Lung microvascular endothelial cell (primary cell): ENCODE data around the gene LDB1. TPM values are rescaled to one million over a fixed set of nuclear protein-coding genes. Genes with fewer than 3 reads are reported as not detected.
A peak's percentile ranks its signal among the peaks of the same experiment; 100 is the strongest.

Experiments
- DNase-seq, 2 donors: peaks; one replicate each; pipeline versions ENCODE4 v3.0.0 to v3.0.0-alpha.2; 2010; ENCODE audit warnings: low read depth in 2 of 2
- total RNA-seq: library from RNA; depleted of rRNA; stranded (reverse); fragments of >200 nt; gene quantifications from 2 replicates; pipeline ENCODE4 v1.2.1, GENCODE V29; 2014

The LDB1 gene, protein sequence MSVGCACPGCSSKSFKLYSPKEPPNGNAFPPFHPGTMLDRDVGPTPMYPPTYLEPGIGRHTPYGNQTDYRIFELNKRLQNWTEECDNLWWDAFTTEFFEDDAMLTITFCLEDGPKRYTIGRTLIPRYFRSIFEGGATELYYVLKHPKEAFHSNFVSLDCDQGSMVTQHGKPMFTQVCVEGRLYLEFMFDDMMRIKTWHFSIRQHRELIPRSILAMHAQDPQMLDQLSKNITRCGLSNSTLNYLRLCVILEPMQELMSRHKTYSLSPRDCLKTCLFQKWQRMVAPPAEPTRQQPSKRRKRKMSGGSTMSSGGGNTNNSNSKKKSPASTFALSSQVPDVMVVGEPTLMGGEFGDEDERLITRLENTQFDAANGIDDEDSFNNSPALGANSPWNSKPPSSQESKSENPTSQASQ
- total RNA-seq, result 31.4 and 41.1 TPM in 2 replicates

DNA sequence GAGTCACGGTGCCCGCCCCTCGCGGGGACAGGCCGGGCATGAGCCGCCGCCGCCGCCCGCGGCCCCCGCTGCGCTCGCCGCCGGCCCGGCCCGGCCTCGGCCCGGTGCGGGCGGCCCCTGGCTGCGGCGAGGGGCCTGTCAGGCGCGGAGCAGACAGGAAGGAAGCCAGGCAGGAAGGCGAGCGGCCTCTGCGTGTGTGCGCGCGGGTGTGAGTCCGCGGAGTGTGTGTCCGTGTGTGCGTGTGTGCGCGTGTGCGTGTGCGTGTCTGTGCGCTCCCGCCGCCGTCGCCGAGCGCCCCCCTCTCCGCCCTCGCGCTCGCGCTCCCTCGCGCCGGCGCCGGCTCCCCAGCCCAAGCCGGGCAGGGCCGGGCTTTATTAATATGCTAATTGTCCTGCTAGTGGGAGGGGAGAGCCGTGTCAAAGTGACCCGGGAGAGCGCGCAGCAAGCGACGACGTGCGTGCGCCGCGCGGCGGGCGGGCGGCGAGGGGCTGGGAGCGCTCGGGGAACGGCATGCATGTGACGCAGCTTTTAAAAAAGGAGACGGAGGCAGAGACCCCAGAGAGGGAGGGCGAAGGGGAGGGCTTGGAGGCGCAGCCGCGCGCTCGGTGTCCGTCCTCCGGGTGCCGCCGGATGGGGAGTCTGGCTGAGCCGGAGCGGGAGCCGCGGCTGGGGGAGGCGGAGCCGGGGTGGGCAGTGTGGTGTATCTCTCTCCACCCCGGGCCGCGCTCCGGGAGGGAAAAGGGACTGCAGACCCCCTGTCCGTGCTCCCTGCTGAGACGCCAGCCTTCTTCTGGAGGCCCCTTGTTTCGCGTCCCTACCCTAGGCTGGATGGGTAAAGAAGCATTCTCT is at the start of gene LDB1:
TSS of gene LDB1 (minus strand) at position 227 of the 849 bp plus-strand sequence. CDS start 258 bp downstream, outside the sequence.
- DNase-seq, result peak; percentile 76 to 91

DNA sequence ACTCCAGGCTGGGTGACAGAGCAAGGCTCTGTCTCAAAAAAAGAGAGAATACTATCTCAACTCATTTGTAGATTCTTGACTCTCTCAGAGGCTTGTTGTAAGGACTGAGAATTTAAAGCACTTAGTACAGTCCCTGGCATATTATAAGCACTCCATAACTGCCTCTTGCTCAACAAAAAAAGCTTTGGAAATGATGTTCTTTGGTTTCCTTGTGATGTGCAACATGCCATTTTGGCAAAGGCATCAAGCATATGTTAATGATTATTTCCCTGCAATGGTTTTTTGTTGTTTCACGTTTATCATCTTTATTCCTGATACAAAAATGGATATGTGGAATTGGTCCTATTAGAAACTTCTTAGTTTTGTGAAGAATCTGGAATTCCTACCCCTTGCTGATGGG is 47.7 kb upstream of the LDB1 start:
- DNase-seq, result no peak

DNA sequence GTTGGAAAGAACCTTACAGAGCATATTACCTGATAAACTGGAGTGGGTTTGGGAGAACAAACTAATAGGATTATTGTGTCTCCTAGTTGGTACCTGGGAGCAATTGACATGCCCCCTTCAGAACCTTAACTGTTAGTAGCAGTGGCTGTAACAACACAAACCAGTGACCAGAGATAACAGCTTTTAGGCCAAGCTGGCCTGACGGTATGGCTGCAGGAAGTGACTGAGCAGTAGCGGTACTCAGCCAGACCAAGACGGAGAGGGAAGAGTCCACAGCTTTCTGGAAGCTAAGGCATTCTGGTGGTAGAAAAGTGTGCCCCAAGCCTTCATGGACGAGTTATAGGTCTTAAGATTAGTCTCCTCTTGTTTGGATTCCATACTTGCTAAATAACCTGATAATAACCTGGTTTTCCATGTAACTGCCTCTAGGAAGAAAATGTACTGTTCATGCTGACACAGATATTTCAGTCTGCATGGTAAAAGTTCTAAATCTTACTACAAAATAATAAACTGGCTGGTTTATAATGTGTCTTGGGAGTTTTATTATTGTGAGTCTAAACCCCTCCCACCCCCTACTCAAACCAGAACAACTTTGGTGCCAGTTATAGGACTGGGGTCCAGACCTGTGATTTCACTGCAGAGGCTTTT is 43.3 kb upstream of the LDB1 start:
- DNase-seq, result peak in 1 of 2 donors; percentile 19

DNA sequence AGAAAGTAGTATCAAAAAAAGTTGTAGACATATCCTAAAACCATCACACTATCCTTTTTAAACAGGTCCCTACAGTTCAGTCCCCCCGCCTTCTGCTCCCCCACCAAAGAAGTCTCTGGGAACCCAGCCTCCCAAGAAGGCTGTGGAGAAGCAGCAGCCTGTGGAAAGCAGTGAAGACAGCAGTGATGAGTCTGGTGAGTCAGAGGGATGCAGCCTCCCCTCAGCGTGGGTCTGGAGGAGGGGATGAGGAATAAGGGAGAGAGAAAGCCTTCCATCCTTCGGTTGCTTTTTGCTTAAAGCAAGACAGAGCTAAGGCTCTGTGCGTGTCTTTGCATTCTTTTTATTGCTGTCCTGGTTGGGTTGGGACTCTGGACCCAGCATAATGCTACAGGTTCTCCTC is 39.7 kb upstream of the LDB1 start:
- DNase-seq, result no peak

DNA sequence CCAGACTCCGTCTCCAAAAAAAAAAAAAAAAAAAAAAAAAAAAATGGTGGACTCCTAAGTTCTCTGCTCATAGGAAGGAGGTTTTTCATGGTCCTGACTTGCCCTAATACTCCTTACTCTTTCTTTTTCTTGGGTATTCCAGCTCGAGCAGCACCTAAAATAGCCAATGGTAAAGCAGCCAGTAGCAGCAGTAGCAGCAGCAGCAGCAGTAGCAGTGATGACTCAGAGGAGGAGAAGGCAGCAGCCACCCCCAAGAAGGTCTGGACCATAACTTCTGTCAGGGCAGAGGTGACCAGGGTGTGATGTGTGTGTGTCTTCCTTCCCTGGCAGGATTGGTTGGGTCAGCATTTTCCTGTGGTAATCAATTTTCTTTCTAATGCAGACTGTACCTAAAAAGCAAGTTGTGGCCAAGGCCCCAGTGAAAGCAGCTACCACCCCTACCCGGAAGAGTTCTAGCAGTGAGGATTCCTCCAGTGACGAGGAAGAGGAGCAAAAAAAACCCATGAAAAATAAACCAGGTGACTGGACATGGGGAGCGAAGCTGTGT is 39.0 kb upstream of the LDB1 start:
- DNase-seq, result no peak

DNA sequence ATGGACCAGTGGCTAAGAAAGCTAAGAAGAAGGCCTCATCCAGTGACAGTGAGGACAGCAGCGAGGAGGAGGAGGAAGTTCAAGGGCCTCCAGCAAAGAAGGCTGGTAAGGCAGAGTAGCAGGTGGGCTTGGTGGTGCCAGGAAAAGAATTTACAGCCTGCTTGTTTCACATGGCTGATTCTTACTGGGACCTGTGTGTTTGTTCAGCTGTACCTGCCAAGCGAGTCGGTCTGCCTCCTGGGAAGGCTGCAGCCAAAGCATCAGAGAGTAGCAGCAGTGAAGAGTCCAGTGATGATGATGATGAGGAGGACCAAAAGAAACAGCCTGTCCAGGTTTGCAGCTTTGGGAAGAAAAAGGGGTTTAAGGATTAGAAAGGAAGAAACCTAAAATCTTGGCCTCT is 37.1 kb upstream of the LDB1 start:
- DNase-seq, result no peak

DNA sequence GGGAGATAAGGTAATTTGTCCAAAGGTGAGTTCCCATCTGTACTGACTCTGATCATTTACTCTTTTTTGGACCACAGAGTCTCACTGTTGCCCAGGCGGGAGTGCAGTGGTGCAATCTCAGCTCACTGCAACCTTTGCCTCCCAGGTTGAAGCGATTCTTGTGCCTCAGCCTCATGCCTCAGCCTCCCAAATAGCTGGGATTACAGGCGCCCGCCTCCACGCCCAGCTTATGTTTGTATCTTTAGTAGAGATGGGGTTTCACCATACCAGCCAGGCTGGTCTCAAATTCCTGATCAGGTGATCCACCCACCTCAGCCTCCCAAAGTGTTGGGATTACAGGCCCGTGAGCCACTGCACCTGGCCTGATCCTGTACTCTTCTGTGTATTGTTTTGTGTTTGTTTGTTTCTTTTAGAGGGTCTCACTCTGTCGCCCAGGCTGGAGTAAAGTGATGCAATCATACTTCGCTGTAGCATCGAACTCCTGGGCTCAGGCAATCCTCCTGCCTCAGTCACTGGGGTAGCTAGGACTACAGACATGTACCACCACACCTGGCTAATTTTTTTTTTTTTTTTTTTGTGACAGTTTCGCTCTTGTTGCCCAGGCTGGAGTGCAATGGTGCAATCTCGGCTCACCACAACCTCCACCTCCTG is 34.4 kb upstream of the LDB1 start:
- no peak for DNase-seq

DNA sequence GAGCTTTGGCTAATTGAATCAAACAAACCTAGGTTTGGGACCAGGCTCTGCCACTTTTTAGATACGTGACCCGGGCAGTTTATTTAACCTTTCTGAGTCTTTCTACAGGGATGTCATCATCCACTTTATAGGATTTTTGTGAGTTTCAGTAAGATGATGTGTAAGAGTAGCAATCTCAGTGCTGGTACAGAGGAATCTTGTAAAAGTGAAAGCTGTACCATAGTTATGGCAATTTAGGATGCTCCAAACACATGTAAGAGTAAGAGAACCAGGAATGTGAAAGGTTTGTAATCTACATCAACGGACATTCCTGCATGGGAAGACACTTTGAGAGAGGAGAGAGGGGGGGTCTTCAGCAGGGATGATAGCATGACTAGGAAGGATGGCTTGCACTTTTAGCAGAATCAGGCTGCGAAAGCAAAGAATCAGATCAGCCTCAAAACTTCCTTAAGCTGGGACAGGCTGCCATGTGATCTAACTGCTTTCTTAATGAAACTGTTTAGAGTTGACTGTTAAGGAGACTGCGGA is 33.0 kb upstream of the LDB1 start:
- no peak for DNase-seq

DNA sequence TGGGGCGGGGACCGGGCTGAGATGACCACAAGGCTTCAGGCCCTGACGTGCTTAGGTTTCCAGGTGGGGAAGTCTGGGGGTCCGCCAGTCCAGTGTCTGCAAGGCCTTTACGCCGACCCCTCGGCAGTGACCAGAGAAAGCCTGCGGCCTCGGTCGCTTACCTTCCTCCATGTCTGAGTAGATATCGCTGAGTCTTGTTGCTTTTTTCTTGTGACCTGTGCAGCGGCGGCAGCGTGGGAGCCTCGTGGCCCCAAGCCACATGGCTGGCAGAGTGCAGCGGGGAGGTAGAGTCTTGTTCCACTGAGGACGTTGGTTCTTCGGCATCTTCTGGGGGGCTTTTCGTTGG is 32.4 kb upstream of the LDB1 start:
- DNase-seq, result peak; percentile 31 to 45

DNA sequence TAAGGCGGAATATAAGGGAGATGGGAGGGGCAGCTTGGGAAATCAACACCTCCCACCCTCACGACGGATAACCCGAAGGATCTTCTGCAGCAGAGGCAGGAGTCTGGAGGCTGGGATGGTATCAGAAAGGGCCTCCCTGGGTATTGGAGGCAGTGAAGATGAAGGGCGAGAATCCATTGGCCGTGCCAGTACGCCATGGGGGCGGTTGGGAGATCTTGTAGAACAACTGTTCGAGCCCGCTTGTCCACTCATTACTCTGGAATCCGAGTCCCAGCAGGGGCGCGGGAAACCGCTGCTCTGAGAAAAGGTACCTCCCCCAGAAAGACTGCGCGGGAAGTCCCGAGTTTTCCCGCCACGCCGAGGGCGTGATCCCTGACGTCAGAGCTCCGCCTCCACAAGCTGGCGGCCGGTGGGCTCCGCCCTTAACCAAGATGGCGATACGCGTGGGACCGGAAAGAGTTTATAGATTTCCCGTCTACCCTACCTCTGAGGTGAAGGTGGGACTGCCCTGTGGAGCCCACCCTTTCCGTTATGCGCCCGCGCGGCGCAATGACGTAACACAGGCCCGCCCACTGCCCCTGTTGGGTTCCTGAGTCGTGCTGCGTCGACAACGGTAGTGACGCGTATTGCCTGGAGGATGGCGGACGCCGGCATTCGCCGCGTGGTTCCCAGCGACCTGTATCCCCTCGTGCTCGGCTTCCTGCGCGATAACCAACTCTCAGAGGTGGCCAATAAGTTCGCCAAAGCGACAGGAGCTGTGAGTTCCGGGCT is 31.8 kb upstream of the LDB1 start, which contains the start of gene NOLC1:
TSS of gene NOLC1 (plus strand) at position 616 of the 771 bp plus-strand sequence. CDS start at position 638, 22 bp downstream.
- DNase-seq, result peak; percentile 99 to 100

DNA sequence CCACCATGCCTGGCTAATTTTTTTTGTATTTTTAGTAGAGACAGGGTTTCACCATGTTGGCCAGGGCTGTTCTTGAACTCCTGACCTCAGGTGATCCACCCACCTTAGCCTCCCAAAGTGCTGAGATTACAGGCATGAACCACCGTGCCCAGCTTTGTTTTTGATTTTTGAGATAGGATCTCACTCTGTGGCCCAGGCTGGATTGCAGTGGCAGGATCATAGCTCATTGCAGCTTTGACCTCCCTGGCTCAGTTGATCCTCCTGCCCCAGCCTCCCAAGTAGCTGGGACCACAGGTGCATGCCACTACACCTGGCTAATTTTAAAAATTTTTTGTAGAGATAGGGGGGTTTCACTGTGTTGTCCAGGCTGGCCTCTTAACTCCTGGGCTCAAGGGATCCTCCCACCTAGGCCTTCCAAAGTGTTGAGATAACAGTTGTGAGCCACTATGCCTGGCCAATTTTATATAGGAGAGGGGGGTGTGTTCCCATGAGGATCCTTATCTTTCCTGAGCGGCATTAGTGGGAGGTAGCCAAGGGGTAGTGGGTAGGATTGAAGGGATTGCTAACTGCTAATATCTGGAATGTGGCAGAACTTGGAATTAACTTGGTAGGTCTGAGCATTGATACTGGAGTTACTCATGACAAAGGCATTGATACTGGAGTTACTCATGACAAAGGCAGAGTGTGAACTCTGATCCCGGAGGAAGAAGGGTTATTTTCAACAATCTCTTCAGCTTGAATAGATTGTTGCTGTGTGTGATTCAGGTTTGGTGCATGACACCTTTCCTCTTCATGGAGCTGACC is 31.0 kb upstream of the LDB1 start:
- DNase-seq, result peak in 1 of 2 donors; percentile 57

DNA sequence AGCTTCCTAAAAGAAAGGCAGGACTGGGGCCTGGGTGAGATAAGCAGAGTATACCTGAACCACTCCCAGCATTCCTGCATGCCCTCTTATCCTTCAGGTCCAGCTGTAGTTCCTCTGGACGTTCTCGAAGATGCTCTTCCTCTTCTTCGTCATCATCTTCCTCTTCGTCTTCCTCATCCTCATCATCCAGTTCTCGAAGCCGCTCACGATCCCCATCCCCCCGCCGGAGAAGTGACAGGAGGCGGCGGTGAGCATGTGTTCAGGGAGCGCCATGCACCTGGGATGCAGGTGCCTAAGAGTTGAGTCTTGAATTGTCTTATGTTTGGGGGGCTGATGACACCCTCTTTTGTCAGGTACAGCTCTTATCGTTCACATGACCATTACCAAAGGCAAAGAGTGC is 28.1 kb upstream of the LDB1 start:
- DNase-seq, result no peak

DNA sequence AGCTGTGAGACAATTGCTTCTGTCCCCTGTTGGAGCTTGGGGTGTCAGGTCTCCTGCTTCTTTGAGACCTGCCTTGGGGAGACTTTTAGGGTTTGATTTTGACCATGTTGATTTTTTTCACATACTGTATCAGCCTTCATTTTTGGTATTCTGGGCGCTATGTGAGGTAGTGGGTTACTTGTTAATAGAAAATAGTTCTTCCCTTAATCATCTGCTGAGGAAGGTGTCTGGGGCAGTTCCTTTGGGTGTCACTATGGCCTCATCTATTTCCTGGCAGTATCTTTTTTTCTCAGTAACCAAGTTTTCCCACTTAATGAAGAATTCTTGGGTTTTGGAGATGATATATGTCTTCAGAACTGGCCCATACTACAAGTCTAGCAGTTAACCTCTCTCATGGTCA is 27.4 kb upstream of the LDB1 start:
- no peak for DNase-seq

DNA sequence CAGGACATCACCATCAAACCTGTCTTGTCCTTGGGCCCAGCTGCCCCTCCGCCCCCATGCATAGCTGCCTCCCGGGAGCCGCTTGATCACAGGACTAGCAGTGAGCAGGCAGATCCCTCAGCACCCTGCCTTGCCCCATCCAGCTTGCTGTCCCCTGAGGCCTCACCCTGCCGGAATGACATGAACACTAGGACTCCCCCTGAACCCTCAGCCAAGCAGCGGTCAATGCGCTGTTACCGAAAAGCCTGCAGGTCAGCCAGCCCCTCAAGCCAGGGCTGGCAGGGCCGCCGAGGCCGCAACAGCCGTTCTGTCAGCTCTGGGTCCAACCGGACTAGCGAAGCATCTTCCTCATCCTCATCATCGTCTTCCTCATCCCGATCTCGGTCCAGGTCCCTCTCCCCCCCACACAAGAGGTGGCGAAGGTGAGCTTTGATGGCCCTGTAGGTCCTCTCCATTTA is 26.8 kb upstream of the LDB1 start:
- no peak for DNase-seq

DNA sequence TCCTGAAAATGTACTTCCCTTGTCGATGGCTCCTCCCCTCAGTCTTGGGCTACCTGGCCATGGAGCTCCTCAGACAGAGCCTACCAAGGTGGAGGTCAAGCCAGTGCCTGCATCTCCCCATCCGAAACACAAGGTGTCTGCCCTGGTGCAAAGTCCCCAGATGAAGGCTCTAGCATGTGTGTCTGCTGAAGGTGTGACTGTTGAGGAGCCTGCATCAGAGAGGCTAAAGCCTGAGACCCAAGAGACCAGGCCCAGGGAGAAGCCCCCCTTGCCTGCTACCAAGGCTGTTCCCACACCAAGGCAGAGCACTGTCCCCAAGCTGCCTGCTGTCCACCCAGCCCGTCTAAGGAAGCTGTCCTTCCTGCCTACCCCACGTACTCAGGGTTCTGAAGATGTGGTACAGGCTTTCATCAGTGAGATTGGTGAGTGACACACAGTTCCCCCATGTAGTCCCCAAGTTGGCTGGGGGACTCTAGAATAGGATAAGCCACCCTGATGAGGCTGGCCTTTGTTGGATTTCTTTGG is 21.5 kb upstream of the LDB1 start:
- no peak for DNase-seq

DNA sequence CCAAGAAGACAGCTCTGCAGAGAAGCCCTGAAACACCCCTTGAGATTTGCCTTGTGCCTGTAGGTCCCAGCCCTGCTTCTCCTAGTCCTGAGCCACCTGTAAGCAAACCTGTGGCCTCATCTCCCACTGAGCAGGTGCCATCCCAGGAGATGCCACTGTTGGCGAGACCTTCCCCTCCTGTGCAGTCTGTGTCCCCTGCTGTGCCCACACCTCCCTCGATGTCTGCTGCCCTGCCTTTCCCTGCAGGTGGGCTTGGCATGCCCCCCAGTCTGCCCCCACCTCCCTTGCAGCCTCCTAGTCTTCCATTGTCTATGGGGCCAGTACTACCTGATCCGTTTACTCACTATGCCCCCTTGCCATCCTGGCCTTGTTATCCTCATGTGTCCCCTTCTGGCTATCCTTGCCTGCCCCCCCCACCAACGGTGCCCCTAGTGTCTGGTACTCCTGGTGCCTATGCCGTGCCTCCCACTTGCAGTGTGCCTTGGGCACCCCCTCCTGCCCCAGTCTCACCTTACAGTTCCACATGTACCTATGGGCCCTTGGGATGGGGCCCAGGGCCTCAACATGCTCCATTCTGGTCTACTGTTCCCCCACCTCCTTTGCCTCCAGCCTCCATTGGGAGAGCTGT is 20.9 kb upstream of the LDB1 start:
- no peak for DNase-seq

DNA sequence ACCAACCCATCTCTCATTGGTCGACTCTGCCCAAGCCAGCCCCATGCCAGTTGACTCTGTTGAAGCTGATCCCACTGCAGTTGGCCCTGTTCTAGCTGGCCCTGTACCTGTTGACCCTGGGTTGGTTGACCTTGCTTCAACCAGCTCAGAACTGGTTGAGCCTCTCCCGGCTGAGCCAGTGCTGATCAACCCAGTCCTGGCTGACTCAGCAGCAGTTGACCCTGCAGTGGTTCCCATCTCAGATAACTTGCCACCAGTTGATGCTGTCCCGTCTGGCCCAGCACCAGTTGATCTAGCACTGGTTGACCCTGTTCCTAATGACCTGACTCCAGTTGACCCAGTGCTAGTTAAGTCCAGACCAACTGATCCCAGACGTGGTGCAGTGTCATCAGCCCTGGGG is 20.1 kb upstream of the LDB1 start:
- no peak for DNase-seq

DNA sequence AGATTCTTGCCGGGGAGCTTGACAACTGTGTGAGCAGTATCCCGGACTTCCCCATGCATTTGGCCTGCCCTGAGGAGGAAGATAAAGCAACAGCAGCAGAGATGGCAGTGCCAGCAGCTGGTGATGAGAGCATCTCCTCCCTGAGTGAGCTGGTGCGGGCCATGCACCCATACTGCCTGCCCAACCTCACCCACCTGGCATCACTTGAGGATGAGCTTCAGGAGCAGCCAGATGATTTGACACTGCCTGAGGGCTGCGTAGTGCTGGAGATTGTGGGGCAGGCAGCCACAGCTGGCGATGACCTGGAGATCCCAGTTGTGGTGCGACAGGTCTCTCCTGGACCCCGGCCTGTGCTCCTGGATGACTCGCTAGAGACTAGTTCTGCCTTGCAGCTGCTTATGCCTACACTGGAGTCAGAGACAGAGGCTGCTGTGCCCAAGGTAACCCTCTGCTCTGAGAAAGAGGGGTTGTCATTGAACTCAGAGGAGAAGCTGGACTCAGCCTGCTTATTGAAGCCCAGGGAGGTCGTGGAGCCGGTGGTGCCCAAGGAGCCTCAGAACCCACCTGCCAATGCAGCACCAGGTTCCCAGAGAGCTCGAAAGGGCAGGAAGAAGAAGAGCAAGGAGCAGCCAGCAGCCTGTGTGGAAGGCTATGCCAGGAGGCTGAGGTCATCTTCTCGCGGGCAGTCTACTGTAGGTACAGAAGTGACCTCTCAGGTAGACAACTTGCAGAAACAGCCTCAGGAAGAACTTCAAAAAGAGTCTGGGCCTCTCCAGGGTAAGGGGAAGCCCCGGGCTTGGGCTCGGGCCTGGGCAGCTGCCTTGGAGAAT is 19.3 kb upstream of the LDB1 start:
- no peak for DNase-seq
